ENCODE data around the gene DCPS.

- TF ChIP-seq EZH2 (IDR thresholded peaks at IDR 0.05) (no peak), POLR2AphosphoS5 (IDR thresholded peaks at IDR 0.05; ENCODE audit: borderline replicate concordance, low read depth, low read length) (no peak)
Measured at GRCh38 chr11:126391286-126391954, 87.6 kb downstream of the DCPS start.
